ENCODE data around the gene MMP28.

DNA sequence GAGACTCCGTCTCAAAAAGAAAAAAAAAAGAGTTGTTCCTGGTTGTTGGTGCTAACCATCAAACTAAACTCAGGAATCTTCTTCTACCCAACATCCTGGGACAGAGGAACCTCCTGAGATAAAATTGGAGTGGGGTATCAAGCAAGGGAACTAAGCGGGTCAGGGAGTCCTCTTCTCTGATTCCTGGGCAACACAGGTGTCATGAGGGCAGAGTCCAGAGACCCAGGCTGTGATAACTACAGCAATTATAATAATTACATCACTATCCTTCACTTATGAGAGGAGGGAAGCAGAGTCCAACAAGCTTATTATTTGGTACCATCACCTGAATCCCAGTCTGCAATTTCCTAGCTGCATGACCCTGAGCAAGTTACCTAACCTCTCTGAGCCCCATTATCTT is 26.6 kb downstream of the MMP28 start:
- no peak for TF ChIP-seq YY1 (IDR thresholded peaks at IDR 0.05; ENCODE audit: insufficient read depth, insufficient read length)
- no peak for TF ChIP-seq ZNF274 (IDR thresholded peaks at IDR 0.05; ENCODE audit: low read depth, low read length)
- no peak for TF ChIP-seq SUZ12 (IDR thresholded peaks at IDR 0.05; ENCODE audit: extremely low read depth, insufficient read depth, insufficient read length)

Measured in NT2/D1 (cell line).